SK-N-SH (cell line): ENCODE data around the gene FBXW5. TPM values are rescaled to one million over a fixed set of nuclear protein-coding genes. Genes with fewer than 3 reads are reported as not detected.

Source experiments
- CTCF ChIA-PET: fragments of 300-600, 350-600 bp; formaldehyde crosslinking; extraction: SDS; loops from one replicate; lab custom pipeline; 2021; lab: Yijun Ruan, JAX
- POLR2A ChIA-PET: fragments of 350-600 bp; sonication (Branson Sonifier 250); formaldehyde crosslinking; extraction: SDS; loops from one replicate; lab custom pipeline; 2020; ENCODE audit warnings: antibody characterized with exemption, inconsistent platforms; lab: Yijun Ruan, JAX
- DNase-seq: peaks from one replicate; pipeline ENCODE4 v3.0.0; 2012
- H2AFZ ChIP-seq: fragments of 200-600 bp; sonication (generic); 2 replicates; pipeline ENCODE4 v1.8.1; 2016; ENCODE audit warnings: antibody characterized with exemption, mild to moderate bottlenecking, low read depth
- H3F3A ChIP-seq: fragments of 200-600 bp; sonication (generic); replicated peaks from 2 replicates; pipeline ENCODE3; 2016; ENCODE audit warnings: antibody characterized with exemption, mild to moderate bottlenecking; ENCODE audit not compliant: insufficient read depth
- H3K27ac ChIP-seq, 2 experiments: fragments of 200-500 bp in 1 of 2; fragments of 200-600 bp in 1 of 2; sonication (Bioruptor generic) in 1 of 2; sonication (generic), shearing (Covaris generic) in 1 of 2; 2 replicates each; pipeline versions ENCODE4 v1.5.1 to v1.6.1; 2014 to 2016; ENCODE audit warnings: low read depth in 2 of 2, inconsistent platforms in 1 of 2, low read length in 1 of 2, mild to moderate bottlenecking in 1 of 2, mixed read lengths in 1 of 2
- H3K27me3 ChIP-seq: fragments of 200-600 bp; sonication (generic), shearing (Covaris generic); 2 replicates; pipeline ENCODE4 v1.6.1; 2016; ENCODE audit warnings: mixed run types; ENCODE audit not compliant: insufficient read depth
- H3K36me3 ChIP-seq, 2 experiments: fragments of 200-500 bp in 1 of 2; fragments of 200-600 bp in 1 of 2; sonication (Bioruptor generic) in 1 of 2; sonication (generic) in 1 of 2; replicated peaks in 1 of 2; 2 replicates each; pipeline versions ENCODE3 to v1.5.1; 2014 to 2016; ENCODE audit warnings: low read length in 1 of 2, mild to moderate bottlenecking in 1 of 2; ENCODE audit not compliant: insufficient read depth in 2 of 2, control insufficient read depth in 1 of 2
- H3K4me1 ChIP-seq, 2 experiments: fragments of 200-500 bp in 1 of 2; fragments of 200-600 bp in 1 of 2; sonication (Bioruptor generic) in 1 of 2; sonication (generic), shearing (Covaris generic) in 1 of 2; 2 replicates each; pipeline versions ENCODE4 v1.5.1 to v1.6.1; 2014 to 2016; ENCODE audit warnings: low read depth in 1 of 2, low read length in 1 of 2, mixed run types in 1 of 2; ENCODE audit not compliant: insufficient read depth in 2 of 2, control insufficient read depth in 1 of 2
- H3K4me2 ChIP-seq: fragments of 200-600 bp; sonication (generic), shearing (Covaris generic); 2 replicates; pipeline ENCODE4 v1.6.1; 2017; ENCODE audit warnings: mixed run types
- H3K4me3 ChIP-seq, 2 experiments: fragments of 200-500 bp in 1 of 2; fragments of 200-600 bp in 1 of 2; sonication (Bioruptor generic) in 1 of 2; sonication (generic), shearing (Covaris generic) in 1 of 2; 2 replicates each; pipeline versions ENCODE4 v1.5.1 to v1.8.1; 2014 to 2016; ENCODE audit warnings: low read depth in 2 of 2, inconsistent platforms in 1 of 2, low read length in 1 of 2, mild to moderate bottlenecking in 1 of 2, mixed read lengths in 1 of 2, moderate library complexity in 1 of 2
- H3K79me2 ChIP-seq: fragments of 200-600 bp; sonication (generic); 2 replicates; pipeline ENCODE4 v1.8.1; 2017; ENCODE audit warnings: mild to moderate bottlenecking; ENCODE audit not compliant: insufficient read depth
- H3K9ac ChIP-seq: fragments of 200-600 bp; sonication (generic); 2 replicates; pipeline ENCODE4 v1.6.1; 2017; ENCODE audit warnings: mixed run types
- H3K9me2 ChIP-seq: fragments of 200-600 bp; sonication (generic); 2 replicates; pipeline ENCODE4 v1.6.1; 2017; ENCODE audit warnings: mixed run types
- H3K9me3 ChIP-seq: fragments of 200-600 bp; sonication (generic); 2 replicates; pipeline ENCODE4 v1.6.1; 2017; ENCODE audit warnings: mixed run types, mild to moderate bottlenecking, moderate library complexity
- H4K20me1 ChIP-seq: fragments of 200-600 bp; sonication (generic); 2 replicates; pipeline ENCODE4 v1.6.1; 2017; ENCODE audit warnings: mild to moderate bottlenecking, mixed run types; ENCODE audit not compliant: insufficient read depth
- CTCF ChIP-seq: fragments of 200-600 bp; sonication (generic); IDR thresholded peaks from 2 replicates; pipeline ENCODE4 v1.6.1; 2017; ENCODE audit warnings: antibody characterized with exemption, mild to moderate bottlenecking, moderate library complexity
- EZH2phosphoT487 ChIP-seq: fragments of 200-600 bp; sonication (generic); IDR thresholded peaks from 2 replicates; pipeline ENCODE4 v1.6.1; 2017; ENCODE audit warnings: low read depth, mixed run types, mild to moderate bottlenecking, antibody characterized with exemption, moderate library complexity, borderline replicate concordance
- FOSL2 ChIP-seq: IDR thresholded peaks from 2 replicates; pipeline ENCODE4 v1.4.0; 2012; ENCODE audit warnings: low read depth, mild to moderate bottlenecking, moderate library complexity, borderline replicate concordance
- FOXJ3 ChIP-seq: sonication (generic); formaldehyde crosslinking; IDR thresholded peaks from 2 replicates; pipeline ENCODE4 v1.5.1; 2020; ENCODE audit warnings: mild to moderate bottlenecking, missing genetic modification reagents
- FOXM1 ChIP-seq: IDR thresholded peaks from 2 replicates; pipeline ENCODE4 v1.4.0; 2012; ENCODE audit warnings: low read depth, mild to moderate bottlenecking
- GABPA ChIP-seq: IDR thresholded peaks from 2 replicates; pipeline ENCODE4 v1.4.0; 2012; ENCODE audit warnings: low read depth, mild to moderate bottlenecking
- GATA2 ChIP-seq: sonication (generic); formaldehyde crosslinking; IDR thresholded peaks from 2 replicates; pipeline ENCODE4 v1.5.0; 2020; ENCODE audit warnings: mild to moderate bottlenecking, missing genetic modification reagents
- JUND ChIP-seq: IDR thresholded peaks from 2 replicates; pipeline ENCODE4 v1.4.0; 2012
- MEF2A ChIP-seq: IDR thresholded peaks from 2 replicates; pipeline ENCODE4 v1.4.0; 2012; ENCODE audit warnings: low read depth, borderline replicate concordance
- MXI1 ChIP-seq: IDR thresholded peaks from 2 replicates; pipeline ENCODE4 v1.6.1; 2012; ENCODE audit warnings: mild to moderate bottlenecking, low read depth, low read length, improper control_type of control experiment
- NRF1 ChIP-seq: IDR thresholded peaks from 2 replicates; pipeline ENCODE4 v1.6.1; 2012; ENCODE audit warnings: low read depth, mild to moderate bottlenecking, low read length
- PBX3 ChIP-seq: IDR thresholded peaks from 2 replicates; pipeline ENCODE4; 2012
- POLR2AphosphoS5 ChIP-seq: IDR thresholded peaks from 2 replicates; pipeline ENCODE4 v1.6.1; 2012; ENCODE audit warnings: low read depth, low read length
- RAD21 ChIP-seq: IDR thresholded peaks from 2 replicates; pipeline ENCODE4 v1.6.1; 2012; ENCODE audit warnings: mild to moderate bottlenecking, low read length
- RCOR1 ChIP-seq: fragments of 150-350 bp; IDR thresholded peaks from 2 replicates; pipeline ENCODE4 v1.6.1; 2017; ENCODE audit warnings: antibody characterized with exemption, low read length
- REST ChIP-seq: IDR thresholded peaks from 2 replicates; pipeline ENCODE4 v1.6.1; 2012; ENCODE audit warnings: mild to moderate bottlenecking, low read depth, low read length, moderate library complexity
- RXRA ChIP-seq: IDR thresholded peaks from 2 replicates; pipeline ENCODE4 v1.4.0; 2012; ENCODE audit warnings: low read depth, mild to moderate bottlenecking, borderline replicate concordance
- SIN3A ChIP-seq: IDR thresholded peaks from 2 replicates; pipeline ENCODE4 v1.6.1; 2012; ENCODE audit warnings: low read depth, mild to moderate bottlenecking, low read length, moderate library complexity, borderline replicate concordance
- TAF1 ChIP-seq: IDR thresholded peaks from 2 replicates; pipeline ENCODE4 v1.6.1; 2012; ENCODE audit warnings: low read depth, mild to moderate bottlenecking, low read length, moderate library complexity, borderline replicate concordance
- USF1 ChIP-seq: IDR thresholded peaks from 2 replicates; pipeline ENCODE4 v1.4.0; 2012; ENCODE audit warnings: low read depth, borderline replicate concordance
- YY1 ChIP-seq: IDR thresholded peaks from 2 replicates; pipeline ENCODE4 v1.4.0; 2012; ENCODE audit warnings: low read depth, mild to moderate bottlenecking
- ZBTB33 ChIP-seq: IDR thresholded peaks from 2 replicates; pipeline ENCODE4 v1.4.0; 2012; ENCODE audit warnings: low read depth, borderline replicate concordance
- WGBS: methylation state at CpG from one replicate; pipeline ENCODE4 v1.1.6; 2017; ENCODE audit warnings: low lambda C conversion rate; 5-methylcytosine and 5-hydroxymethylcytosine counted together
- polyA plus RNA-seq, 3 experiments: library from polyadenylated mRNA; depleted of rRNA; stranded (reverse); fragments of >200 nt; gene quantifications; 2 replicates each; pipeline ENCODE4 v1.2.3, GENCODE V29; 2012

Gene FBXW5
- polyA plus RNA-seq, 1 of the 3 experiments (the other 2 are of a cell fraction), result 78.9 TPM

- no peak for TF ChIP-seq YY1
- no peak for TF ChIP-seq ZBTB33
- no peak for TF ChIP-seq POLR2AphosphoS5
- TF ChIP-seq RXRA, result no peak
- no peak for TF ChIP-seq PBX3
- TF ChIP-seq FOSL2, result no peak
Measured at GRCh38 chr9:136936645-136937170, 7.8 kb downstream of the FBXW5 start (continued).

- Histone ChIP-seq H3K27me3 (no peaks in the 10 kb centered on the region), H3K4me2 (no peak overlapping the region), H3K36me3 (peaks cover 15 to 27% of the 10 kb centered on the region in 2 experiments), H3K9ac (no peak overlapping the region), H3K4me3 (no peak overlapping the region), H3K27ac (no peak overlapping the region), H3K9me3 (no peaks in the 10 kb centered on the region), H4K20me1 (no peaks in the 10 kb centered on the region), H3F3A (peaks cover 14% of the 10 kb centered on the region), H3K79me2 (no peaks in the 10 kb centered on the region), H3K4me1 (no peaks in the 10 kb centered on the region), H2AFZ (no peak overlapping the region), H3K9me2 (no peaks in the 10 kb centered on the region)
- 96% methylated on average over 3 of the region's 3 CpGs for WGBS
- DNase-seq, result no peak
- ChIA-PET POLR2A (no interaction called here), CTCF (no interaction called here)
- TF ChIP-seq NRF1, result no peak
- TF ChIP-seq GABPA, result no peak
- no peak for TF ChIP-seq FOXM1
- no peak for TF ChIP-seq MXI1
- no peak for TF ChIP-seq GATA2 (CRISPR knock-in tag)
- no peak for TF ChIP-seq RAD21
- TF ChIP-seq POLR2AphosphoS5, result no peak
- TF ChIP-seq JUND, result no peak
- no peak for TF ChIP-seq CTCF
- no peak for TF ChIP-seq REST
- TF ChIP-seq MEF2A, result no peak
- no peak for TF ChIP-seq YY1
- no peak for TF ChIP-seq TAF1
- TF ChIP-seq FOXJ3 (CRISPR knock-in tag), result no peak
- no peak for TF ChIP-seq SIN3A
- TF ChIP-seq RCOR1, result no peak
- TF ChIP-seq EZH2phosphoT487, result no peak
- TF ChIP-seq USF1, result no peak
Measured at GRCh38 chr9:136935651-136936050, 8.9 kb downstream of the FBXW5 start.
